GM18498 (cell line): ENCODE results near the gene CDK2.
"Not testable (repeated sequence)": the region's sequence is repeated elsewhere in the genome, so short reads cannot be mapped to it uniquely, and the experiment has no call there.

Source experiments
- ATAC-seq: cut with Tn5 transposase; IDR thresholded peaks from one replicate; pipeline ENCODE4 v1.9.1; 2021; ENCODE audit warnings: mild to moderate bottlenecking, moderate library complexity; ENCODE audit not compliant: unreplicated experiment

The CDK2 gene

GRCh38 chr12:55966408-55967281 is at the start of gene CDK2:
CDK2 (plus strand) TSS chr12:55966830; CDS start chr12:55967009, 179 bp downstream.
- ATAC-seq: peak; percentile 93

DNA sequence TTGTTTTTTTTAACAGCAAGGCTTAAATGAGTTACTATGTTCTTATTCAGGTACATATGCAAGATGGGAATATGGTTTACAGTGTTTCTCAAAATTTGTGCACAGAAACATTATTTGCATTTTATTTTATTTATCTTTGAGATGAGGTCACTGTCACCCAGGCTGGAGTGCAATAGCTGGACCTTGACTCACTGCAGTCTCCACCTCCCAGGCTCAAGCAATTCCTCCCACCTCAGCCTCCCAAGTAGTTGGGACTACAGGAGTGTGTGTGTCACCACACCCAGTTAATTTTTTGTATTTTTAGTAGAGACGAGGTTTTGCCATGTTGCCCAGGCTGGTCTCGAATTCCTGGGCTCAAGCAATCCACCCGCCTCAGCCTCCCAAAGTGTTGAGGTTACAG is 47.6 kb upstream of the CDK2 start:
- not testable (repeated sequence) for ATAC-seq

- ATAC-seq: no peak
These were observed 44.5 kb upstream of the CDK2 start for GRCh38 chr12:55922126-55922525.

DNA sequence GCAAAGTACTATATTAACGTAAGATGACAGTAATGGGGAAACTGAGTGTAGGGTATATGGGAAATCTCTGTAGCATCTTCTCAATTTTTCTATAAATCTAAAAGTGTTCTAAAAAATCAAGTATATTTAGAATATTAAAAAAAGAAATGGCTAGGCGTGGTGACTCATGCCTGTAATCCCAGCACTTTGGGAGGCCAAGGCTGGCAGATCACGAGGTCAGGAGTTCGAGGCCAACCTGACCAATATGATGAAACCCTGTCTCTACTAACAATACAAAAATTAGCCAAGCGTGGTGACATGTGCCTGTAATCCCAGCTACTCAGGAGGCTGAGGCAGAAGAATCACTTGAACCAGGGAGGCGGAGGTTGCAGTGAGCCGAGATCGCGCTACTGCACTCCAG is 43.0 kb upstream of the CDK2 start:
- not testable (repeated sequence) for ATAC-seq

GRCh38 chr12:55925371-55925770 is 41.3 kb upstream of the CDK2 start:
- no peak for ATAC-seq

DNA sequence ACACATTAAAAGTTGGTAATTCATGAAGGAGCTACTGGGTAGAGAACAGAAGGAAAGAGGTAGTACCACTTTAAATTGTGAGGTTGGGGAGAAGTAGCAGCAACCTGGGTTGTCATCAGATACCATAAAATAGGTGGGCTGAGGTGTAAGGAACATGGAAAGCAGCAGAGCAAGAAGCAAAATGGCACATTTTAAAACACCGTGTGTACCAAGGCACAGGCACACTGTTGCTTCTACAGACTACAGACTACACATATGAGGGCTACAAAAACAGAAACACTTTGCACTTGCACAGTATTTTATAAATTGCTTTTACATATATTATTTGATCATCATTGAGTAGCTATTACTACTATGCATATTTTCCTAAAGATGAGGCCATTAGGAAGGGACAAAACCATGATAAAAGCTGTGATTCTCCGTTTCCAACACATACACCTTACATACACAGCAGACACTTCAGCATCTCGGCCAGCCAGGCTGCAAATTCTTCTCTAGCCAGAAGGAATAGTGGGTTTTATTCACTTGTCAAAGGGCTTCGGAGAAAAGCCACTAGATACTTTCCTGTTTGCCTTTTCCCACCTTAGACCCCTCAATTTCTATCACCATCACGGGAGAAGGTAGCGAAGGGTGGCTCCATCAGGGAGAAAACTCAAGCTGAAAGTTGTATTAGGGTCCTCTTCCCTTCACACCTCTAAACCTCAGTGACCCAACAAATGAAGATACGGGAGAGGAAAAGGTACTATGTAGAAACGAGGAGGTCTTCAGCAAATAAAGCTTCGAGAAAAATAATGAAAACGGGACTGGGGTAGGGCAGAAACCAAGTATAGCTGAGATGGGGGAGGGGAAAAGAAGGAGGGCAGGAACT is 40.5 kb upstream of the CDK2 start:
- ATAC-seq: no peak

GRCh38 chr12:55926738-55927587 is 39.7 kb upstream of the CDK2 start:
- ATAC-seq: peak; percentile 47

DNA sequence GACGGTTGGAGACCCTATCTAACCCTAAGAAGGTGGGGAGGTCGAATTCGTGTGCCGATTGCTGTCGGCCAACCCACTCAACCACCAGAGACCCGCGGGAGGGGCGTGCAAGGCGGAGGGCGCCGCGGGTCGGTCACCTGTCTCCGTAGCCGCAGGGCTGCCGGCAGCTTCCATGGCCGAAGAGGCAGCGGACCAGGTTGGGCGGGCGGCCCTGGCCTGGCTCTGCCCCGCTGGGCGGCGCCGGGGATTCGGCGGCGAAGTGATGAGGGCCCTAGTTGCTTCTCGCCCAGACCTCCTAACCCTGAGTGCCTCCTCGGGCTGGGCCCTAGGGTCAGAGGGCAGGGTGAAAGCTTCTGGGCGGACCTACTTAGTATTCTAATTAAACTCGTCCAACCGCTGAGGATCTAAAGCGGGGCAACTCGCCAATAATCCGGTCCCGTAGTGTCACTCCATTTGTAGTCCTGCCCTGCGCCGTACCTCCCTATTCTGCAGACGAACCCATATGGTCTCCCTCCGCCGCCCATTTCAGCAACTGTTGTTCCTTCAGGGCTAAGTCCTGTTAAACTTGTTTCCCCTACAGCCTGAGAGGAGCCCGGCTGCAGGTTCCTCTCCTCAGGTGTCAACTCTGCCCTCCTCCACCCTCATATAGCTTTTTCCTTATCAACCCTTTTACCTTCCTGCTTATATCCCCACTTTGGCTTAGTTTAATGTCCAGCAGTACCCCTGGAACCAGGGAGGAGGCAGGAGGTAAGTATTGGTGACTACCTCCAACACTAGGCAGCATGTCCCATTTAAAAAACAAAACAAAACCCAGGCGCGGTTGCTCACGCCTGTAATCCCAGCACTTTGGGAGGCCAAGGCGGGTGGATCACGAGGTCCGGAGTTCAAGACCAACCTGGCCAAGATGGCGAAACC is 38.8 kb upstream of the CDK2 start, which contains the start of gene PYM1:
TSS of gene PYM1 (minus strand) at position 307 of the 915 bp plus-strand sequence. CDS start at position 174, 133 bp downstream.
- peak; percentile 40 for ATAC-seq

GRCh38 chr12:55929306-55929791 is 37.3 kb upstream of the CDK2 start:
- peak; percentile 38 for ATAC-seq

- no peak for ATAC-seq
These were observed 35.8 kb upstream of the CDK2 start, which contains the start of gene DGKA for GRCh38 chr12:55930771-55931316. DGKA (plus strand) TSS chr12:55931162; CDS start chr12:55936504, 5,342 bp downstream.

- ATAC-seq: no peak
These were observed 35.3 kb upstream of the CDK2 start for GRCh38 chr12:55931317-55931779.

DNA sequence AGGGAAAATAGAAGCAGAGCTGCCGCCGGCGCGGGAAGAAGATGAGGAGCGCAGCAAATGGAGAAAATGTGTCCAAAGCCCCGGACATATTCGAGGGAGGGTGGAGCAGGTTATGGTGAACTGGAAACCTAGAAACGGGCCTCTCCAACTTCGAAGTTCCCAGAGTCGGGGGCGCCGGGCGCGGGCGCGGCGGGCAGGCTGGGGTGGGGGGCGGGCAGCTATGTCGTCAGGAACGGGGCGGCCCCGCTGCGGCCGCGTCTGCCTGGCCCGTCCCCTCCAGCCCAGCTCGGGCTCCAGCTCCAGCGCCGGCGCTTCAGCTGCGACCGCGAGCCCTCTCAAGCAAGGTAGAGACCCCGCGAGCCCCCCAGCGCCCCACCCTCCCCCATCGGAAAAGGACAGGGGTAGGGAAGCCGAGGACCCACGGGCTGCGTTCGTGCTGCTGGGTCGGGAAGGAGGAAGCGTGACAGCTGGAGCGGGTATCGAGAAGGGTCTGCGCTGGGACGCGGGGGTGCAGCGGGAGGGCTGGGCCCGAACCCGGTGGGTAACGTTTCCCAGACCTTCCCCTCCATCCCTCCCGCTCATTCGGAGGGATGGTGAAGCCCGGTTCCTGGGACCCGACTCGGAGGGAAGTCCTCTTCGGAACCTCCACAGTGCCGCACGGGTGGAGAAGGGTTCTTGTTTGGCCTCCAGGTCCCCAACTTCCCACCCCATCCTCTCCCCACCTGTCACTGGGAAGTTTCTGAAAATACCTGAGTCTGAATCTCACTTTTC is 34.7 kb upstream of the CDK2 start:
- no peak for ATAC-seq

GRCh38 chr12:55932551-55932910 is 34.1 kb upstream of the CDK2 start:
- ATAC-seq: no peak

- ATAC-seq: no peak
These were observed 33.3 kb upstream of the CDK2 start for GRCh38 chr12:55933169-55933798.

DNA sequence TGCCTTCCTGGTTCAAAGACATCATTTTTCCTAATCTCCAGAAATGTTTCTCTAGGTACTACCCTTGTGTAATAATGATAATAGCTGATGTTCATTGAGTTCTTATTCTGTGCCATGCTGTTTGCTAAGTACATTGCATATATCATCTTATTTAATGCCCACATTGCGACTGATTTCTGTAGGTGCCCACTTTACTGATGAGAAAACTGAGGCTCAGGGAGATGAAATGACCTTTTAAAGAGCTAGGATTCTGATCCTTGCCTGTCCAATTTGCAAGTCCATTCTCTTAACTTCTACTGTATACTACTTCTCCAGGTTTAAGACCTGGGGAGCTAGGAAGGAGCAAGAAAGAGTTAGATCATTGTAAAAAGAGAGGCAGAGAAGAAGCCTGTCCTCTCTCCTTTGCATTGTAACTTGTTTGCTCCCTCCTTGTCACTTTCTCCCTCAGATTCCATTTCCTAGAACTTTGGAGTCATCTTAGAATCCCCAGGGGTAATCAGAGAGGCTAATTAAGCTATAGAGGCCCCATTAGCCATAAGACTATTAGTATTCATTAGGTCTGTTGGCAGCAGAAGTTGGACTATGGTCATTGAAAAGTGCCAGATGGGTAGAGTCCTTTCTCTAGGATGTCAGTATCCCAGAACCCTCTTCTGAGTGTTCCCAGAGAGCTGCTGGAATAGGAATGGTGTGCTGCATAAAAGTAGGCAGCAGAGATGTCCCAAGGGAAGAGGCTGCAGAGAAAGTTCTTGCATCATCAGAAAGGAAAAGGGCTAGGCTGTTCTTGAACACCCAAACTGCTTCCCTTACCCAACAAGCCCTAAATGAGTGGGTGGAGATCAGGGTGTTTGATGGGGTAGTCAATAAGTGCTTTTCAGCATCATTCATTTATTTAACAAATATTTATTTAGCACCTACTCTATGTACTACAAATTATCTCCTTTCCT is 32.6 kb upstream of the CDK2 start:
- ATAC-seq: no peak

- ATAC-seq: no peak
These were observed 31.9 kb upstream of the CDK2 start for GRCh38 chr12:55934773-55935172.

- no peak for ATAC-seq
These were observed 30.9 kb upstream of the CDK2 start for GRCh38 chr12:55935738-55936151.
